Left cardiac atrium (tissue), 4 donors: Measurements from ENCODE around the gene NFATC2IP. TPM values are rescaled to one million over a fixed set of nuclear protein-coding genes. Genes with fewer than 3 reads are reported as not detected.
"Not testable (repeated sequence)": the region's sequence is repeated elsewhere in the genome, so short reads cannot be mapped to it uniquely, and the experiment has no call there.

Source experiments
- ATAC-seq, 2 donors: fragments of 200-7000 bp; cut with Tn5 transposase; one replicate each; pipeline ENCODE4 v1.9.1; 2020; ENCODE audit warnings: mild to moderate bottlenecking in 2 of 2, moderate library complexity in 2 of 2
- DNase-seq: peaks from one replicate; pipeline ENCODE4 v3.0.0-alpha.2; 2020
- intact Hi-C, 2 donors: fragments of 100-400 bp; cut with DNase I; formaldehyde crosslinking; loops; one replicate each; pipeline versions ENCODE4 v1.14.1 to v1.15.1; 2022 to 2023
- total RNA-seq, 2 donors: library from RNA; stranded (reverse); fragmentation: NEBNext Ultra II Directional; extraction: Animal tissue kit (Norgen Biotek cat#: 25700); gene quantifications; one replicate each; pipeline ENCODE4 v1.2.1, GENCODE V29; 2021
- donor health status: DM: no; HTN: yes; CAD: no.
- donor health status: DM: no; HTN: yes; CAD: no; lungs with severe emphysema.
- donor health status: DM: yes; HTN: yes; CAD: no.
- donor health status: Dilated cardiomyopathy.

Gene NFATC2IP
- total RNA-seq, 2 donors from 2014 or later = 15.0 to 18.3 TPM

GRCh38 chr16:28958216-28958615, 7.5 kb downstream of the NFATC2IP start:
- no peak for DNase-seq
- intact Hi-C loops = no loop called here
- ATAC-seq = no peak

- intact Hi-C loops = no loop called here
- DNase-seq = no peak
- ATAC-seq = no peak
Observed at GRCh38 chr16:28958836-28959235, 8.1 kb downstream of the NFATC2IP start.

- ATAC-seq (no peak), DNase-seq (no peak)
- intact Hi-C loops = no loop called here
Observed at GRCh38 chr16:28964072-28964471, 13.3 kb downstream of the NFATC2IP start.

- DNase-seq = no peak
- intact Hi-C loops = no loop called here
- ATAC-seq = no peak
Observed at GRCh38 chr16:28964496-28964895, 13.8 kb downstream of the NFATC2IP start.

GRCh38 chr16:28967156-28967555, 16.4 kb downstream of the NFATC2IP start:
- intact Hi-C loops = no loop called here
- no peak for DNase-seq
- ATAC-seq = no peak

GRCh38 chr16:28969696-28970095, 19.0 kb downstream of the NFATC2IP start:
- ATAC-seq, DNase-seq, intact Hi-C loops: not testable (repeated sequence)

- peak; percentile 52 to 65 for ATAC-seq
- peak; percentile 68 for DNase-seq
- intact Hi-C loops = no loop called here
Observed at GRCh38 chr16:28974007-28974436, 23.3 kb downstream of the NFATC2IP start.

- ATAC-seq (peak; percentile 98 to 99), DNase-seq (peak; percentile 99)
- intact Hi-C loops = no loop called here
Observed at GRCh38 chr16:28974437-28975157, 23.9 kb downstream of the NFATC2IP start, which contains the start of gene SPNS1. Gene SPNS1, plus strand, starts transcription at chr16:28974778. Its CDS starts 374 bp downstream, at chr16:28975152.

GRCh38 chr16:28975158-28975599, 24.4 kb downstream of the NFATC2IP start:
- intact Hi-C loops = no loop called here

GRCh38 chr16:28977703-28978662, 27.2 kb downstream of the NFATC2IP start:
- intact Hi-C loops = no loop called here
- ATAC-seq (no peak), DNase-seq (no peak)

More at GRCh38 chr16:28975158-28975599, 24.4 kb downstream of the NFATC2IP start:
- ATAC-seq = peak in 1 of 2 donors; percentile 13
- no peak for DNase-seq

- ATAC-seq, DNase-seq, intact Hi-C loops: not testable (repeated sequence)
Observed at GRCh38 chr16:28980330-28980729, 29.6 kb downstream of the NFATC2IP start.

- DNase-seq (no peak), ATAC-seq (no peak)
- intact Hi-C loops = no loop called here
Observed at GRCh38 chr16:28980929-28981328, 30.2 kb downstream of the NFATC2IP start.

GRCh38 chr16:28981517-28981916, 30.8 kb downstream of the NFATC2IP start:
- DNase-seq (no peak), ATAC-seq (no peak)
- intact Hi-C loops = no loop called here

- ATAC-seq = no peak
Observed at GRCh38 chr16:28982418-28982817, 31.7 kb downstream of the NFATC2IP start.

GRCh38 chr16:28982949-28983348, 32.2 kb downstream of the NFATC2IP start:
- intact Hi-C loops = no loop called here
- DNase-seq = no peak
- ATAC-seq = no peak

More at GRCh38 chr16:28982418-28982817, 31.7 kb downstream of the NFATC2IP start:
- no peak for DNase-seq
- intact Hi-C loops = no loop called here

GRCh38 chr16:28983644-28984043, 32.9 kb downstream of the NFATC2IP start:
- intact Hi-C loops = no loop called here
- DNase-seq (no peak), ATAC-seq (no peak)

GRCh38 chr16:28984091-28984490, 33.4 kb downstream of the NFATC2IP start:
- intact Hi-C loops = no loop called here

GRCh38 chr16:28984619-28985135, 33.9 kb downstream of the NFATC2IP start, which contains the start of gene LAT:
Gene LAT, plus strand, starts transcription at chr16:28985052. Its CDS starts 366 bp downstream, at chr16:28985418.
- DNase-seq (no peak), ATAC-seq (peak; percentile 35 to 65)
- intact Hi-C loops = no loop called here

More at GRCh38 chr16:28984091-28984490, 33.4 kb downstream of the NFATC2IP start:
- DNase-seq (no peak), ATAC-seq (no peak)
